Stimulated activated CD4-positive, alpha-beta T cell treated with anti-CD3 and anti-CD28 coated beads, Interleukin-12 subunit alpha, Interleukin-12 subunit beta, amount 100 ng/mL, for 4 hours (primary cell): ENCODE results near the gene CTDSP2.
"Not testable (repeated sequence)": the region's sequence is repeated elsewhere in the genome, so short reads cannot be mapped to it uniquely, and the experiment has no call there.

ENCODE experiments used
- DNase-seq: peaks from one replicate; pipeline ENCODE4 v3.0.0-alpha.2; 2020

The CTDSP2 gene

GRCh38 chr12:57881035-57881434 lies 34.5 kb upstream of the CTDSP2 start:
- DNase-seq: not testable (repeated sequence)

- no peak for DNase-seq
Measured at GRCh38 chr12:57877876-57878275, 31.3 kb upstream of the CTDSP2 start.

- no peak for DNase-seq
Measured at GRCh38 chr12:57875753-57876547, 29.4 kb upstream of the CTDSP2 start.

DNA sequence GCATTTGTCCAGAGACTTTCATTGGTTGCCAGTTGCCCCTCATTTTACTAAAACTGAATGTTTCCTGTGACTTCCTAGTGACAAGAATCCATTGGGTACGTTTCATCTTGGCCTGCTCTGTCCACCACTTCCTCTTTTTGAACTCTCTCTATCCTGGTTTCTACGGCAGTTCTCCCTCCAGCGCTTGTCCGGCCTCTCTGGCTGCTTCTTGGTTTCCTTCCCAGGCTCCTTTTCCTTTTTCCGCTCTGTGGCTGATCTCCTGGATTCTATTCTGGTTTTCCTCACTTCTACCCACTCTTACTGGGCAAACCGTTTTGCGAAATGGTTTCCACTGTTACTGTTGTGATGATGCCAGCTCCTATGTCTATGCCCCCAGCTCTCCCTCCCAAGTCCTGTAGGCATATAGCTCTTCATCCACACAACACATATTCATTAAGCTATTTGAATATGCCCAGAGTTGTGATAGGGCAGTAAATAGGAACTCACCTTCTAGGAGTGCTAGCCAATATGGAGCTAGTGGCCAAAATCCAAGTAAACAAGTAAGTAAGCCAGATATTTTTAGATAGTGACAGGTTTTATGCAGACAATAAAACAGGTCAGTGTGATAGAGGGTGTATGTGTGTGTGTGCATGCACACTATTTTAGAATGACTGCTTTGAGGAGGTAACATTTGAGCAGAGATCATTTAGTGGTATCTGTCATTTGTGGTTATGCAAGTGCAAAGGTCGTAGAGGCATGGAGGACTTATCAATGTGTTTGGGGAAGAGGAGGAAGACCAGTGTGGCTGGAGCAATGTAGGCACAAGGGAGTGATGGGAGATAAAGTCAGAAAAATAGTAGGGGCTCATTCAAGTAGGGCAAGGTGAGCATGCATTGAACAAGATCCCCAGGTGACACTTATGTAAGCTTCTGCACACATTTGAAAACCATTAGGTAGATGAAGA lies 27.9 kb upstream of the CTDSP2 start:
- DNase-seq: no peak

DNA sequence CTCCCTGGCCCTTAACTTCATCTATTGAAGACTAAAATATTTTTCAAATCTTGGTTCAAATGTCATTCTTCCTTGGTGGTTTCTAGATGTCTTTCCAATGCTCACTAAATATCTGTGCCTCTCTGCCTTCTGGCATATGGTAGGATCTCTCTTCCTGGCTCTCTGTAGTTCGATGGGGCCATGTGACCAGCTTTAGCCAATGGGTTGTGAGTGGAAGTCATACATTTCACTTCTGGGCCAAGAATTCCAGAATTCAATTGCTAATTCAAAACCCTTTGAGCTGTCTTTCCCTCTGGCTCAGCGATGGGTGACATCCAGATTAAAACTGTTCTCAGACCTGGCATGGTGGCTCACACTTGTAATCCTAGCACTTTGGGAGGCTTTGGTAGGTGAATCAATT lies 25.8 kb upstream of the CTDSP2 start:
- DNase-seq: no peak

DNA sequence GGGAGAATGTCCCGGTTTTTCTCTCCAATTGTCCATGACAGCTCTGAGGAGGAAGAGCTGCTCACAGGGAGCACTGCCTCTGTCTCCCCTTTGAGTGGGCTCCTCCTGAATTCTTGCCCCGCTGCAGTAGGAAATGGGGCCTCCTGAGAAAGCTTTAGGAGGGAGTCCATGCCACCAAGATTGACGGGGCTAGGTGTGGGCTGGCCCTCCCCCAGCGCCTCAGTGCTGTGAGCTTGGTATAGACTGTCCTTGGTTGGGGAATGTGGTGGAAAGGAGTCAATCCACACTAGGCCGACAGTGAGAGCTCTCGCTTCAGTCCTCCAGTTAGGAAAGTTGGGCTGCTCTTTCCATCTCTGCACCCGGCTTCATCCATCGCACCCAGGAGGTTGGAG lies 23.4 kb upstream of the CTDSP2 start:
- no peak for DNase-seq

DNA sequence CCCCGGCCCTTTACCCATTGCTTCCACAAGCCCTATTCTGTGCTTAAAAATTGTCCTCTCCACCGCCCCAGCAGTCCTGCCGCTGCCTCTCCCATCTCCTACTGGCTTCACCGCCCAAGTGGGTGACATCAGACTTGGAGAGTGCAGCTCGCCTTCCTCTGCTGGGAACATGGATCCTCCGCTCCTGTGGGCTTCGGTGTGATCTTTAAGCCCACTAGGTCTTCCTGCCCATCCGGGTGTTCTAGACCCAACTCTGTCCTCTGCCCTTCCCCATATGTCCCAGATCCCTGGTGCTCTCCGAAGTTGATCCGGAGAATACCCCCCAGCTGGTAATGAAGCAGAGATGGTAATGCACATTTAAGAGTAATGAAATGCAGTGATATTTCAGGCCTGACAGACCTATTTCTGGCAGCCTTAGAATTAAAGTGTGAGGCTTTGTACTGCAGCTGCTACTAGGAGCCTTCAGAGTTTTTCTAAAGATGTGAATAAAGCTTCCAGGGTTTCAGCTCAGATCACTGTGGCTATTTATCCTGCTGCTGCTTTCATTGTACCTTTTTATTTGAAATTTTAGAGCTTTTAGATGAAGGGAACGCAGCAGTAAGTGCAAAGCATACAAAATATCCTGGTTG lies 22.9 kb upstream of the CTDSP2 start:
- DNase-seq: no peak

GRCh38 chr12:57868851-57869268 lies 22.3 kb upstream of the CTDSP2 start:
- no peak for DNase-seq

DNA sequence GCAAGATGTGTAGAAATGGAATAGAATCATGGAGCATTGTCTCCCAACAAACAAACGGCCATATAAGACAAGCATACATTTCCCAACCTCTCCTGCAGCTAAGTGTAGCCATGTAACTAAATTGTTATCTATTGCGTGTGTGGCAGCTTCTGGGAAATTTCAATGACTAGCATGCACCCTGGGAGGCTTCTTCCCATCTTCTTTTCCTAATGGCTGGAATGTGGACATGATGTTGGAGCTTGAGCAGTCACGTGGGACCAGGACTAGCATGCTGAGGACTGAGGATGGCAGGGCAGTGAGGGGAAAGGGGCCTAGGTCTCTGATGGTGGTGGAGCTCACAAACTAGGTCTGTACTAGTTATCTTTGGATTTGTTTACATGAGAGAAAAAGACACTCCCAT lies 21.7 kb upstream of the CTDSP2 start:
- DNase-seq: no peak

DNA sequence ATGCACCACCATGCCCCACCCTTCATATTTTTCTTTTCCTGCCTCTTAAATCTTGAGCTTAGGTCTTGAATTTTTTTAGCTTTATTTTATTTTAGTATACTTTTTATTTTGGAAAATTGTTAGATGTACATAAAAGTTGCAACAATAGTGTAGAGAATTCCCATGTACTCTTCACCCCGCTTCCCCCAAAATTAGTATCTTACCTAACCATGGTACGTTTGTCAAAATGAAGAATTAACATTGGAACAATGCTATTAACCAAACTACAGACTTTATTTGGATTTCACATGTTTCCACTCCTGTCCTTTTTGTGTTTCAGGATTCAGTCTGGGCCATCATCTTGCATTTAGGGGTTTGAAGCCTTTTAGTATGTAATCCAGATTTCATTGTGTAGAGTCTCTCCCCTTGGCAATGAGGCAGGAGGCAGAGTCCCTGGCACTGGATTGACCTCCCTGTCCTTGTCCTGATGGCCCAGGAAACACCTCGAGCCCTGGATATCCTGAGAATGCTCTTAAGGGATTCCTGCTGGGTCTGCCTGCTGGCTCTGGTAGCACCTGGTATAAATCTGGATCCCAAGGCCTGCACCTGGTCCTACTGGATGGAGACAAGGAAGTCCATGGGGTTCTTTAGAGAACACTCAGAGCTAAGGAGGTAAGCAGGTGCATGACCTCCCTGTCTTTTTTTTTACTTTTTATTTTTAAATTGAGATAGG lies 19.9 kb upstream of the CTDSP2 start:
- DNase-seq: no peak

DNA sequence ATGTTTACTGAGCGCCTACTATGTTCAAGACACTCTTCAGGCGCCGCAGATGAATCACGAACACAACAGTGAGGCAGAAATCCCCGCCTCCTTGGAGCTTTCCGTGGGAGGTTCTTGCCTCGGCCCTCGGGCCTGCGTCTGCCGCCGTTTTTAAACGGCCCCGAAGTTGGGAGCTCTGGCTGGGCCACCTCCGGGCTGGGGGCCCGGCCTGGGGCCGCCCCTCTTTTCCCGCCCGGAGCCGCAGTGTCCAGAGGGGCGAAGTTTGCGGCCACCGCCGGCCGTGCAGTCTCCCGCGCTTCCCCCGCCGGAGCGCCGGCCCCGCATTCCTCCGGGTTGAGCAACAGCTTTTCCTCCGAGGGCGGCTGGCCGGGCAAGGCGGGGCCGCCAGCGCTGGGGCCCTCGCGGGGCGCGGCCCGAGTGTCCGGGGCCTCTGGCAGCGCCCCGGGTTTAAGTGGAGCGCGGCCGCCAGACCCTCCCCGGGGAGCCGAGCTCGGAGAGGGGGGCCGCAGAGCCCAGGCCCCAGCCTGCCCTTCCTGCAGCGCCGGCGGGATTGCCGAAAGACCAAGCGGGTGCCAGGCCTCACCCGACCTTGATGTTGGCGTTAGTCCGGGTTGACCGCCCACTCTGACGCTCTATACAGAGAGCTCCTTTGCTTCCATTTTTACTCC lies 18.7 kb upstream of the CTDSP2 start:
- peak; percentile 62 for DNase-seq

GRCh38 chr12:57864442-57865083 lies 18.0 kb upstream of the CTDSP2 start:
- no peak for DNase-seq

DNA sequence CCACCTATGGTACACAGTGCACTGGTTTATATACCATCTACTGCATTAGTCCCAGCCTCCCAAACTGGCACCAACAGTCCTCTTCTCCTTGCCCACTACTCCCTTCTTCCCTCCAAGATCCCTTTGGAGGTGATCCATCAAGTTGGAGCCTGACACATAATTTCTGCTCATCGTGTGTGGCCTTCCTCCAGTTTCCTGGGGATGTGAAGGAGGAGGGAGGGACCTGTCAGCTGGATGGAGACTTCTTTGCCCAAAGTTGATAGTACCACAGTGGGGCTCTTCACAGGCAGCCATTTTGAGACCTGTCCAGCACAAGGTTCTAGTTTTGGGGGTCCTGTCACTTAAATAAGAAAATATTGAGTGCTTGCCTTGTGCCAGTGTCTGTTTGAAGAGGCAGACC lies 17.1 kb upstream of the CTDSP2 start:
- no peak for DNase-seq

GRCh38 chr12:57861967-57862366 lies 15.4 kb upstream of the CTDSP2 start:
- DNase-seq: no peak

- not testable (repeated sequence) for DNase-seq
Measured at GRCh38 chr12:57860883-57861282, 14.4 kb upstream of the CTDSP2 start.

DNA sequence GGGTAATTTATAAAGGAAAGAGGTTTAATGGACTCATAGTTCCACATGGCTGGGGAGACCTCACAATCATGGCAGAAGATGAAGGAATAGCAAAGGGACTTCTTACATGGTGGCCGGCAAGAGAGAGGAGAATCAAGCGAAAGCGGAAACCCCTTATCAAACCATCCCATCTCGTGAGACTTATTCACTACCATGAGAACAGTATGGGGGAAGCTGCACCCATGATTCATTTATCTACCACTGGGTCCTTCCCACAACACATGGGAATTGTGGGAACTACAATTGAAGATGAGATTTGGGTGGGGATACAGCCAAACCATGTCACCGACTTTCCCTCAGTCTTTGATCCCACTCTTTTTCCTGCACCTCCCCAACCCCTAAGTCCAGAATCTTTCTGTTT lies 12.6 kb upstream of the CTDSP2 start:
- no peak for DNase-seq

DNA sequence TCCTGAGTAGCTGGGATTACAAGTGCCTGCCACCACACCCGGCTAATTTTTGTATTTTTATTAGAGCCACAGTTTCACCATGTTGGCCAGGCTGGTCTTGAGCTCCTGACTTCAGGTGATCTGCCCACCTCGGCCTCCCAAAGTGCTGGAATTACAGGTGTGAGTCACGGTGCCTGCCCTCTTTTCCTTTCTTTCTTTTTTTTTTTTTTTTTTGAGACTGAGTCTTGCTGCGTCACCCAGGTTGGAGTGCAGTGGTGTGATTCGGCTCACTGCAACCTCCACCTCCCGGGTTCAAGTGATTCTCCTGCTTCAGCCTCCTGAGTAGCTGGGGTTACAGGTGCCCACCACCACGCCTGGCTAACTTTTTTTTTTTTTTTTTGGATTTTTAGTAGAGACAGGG lies 11.6 kb upstream of the CTDSP2 start:
- not testable (repeated sequence) for DNase-seq

DNA sequence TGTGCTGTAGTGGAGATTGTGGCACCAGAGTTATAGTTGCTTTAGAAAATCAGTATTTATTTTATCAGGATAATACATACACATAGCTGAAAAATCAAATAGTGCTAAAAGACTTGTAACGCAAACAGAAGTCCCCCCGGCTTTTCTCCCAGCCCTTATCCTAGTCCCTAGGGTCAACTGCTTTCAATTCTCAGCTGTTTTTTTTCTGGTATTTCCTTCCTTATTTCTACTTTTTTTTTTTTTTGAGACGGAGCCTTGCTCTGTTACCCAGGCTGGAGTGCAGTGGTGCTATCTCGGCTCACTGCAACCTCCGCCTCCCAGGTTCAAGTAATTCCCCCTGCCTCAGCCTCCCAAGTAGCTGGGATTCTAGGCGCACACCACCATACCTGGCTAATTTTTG lies 8.4 kb upstream of the CTDSP2 start:
- DNase-seq: no peak

- DNase-seq: no peak
Measured at GRCh38 chr12:57853864-57854556, 7.5 kb upstream of the CTDSP2 start.

GRCh38 chr12:57852620-57853500 lies 6.3 kb upstream of the CTDSP2 start:
- DNase-seq: no peak
